ENCODE data around the gene MUC22. TPM values are rescaled to one million over a fixed set of nuclear protein-coding genes. Genes with fewer than 3 reads are reported as not detected.

Gene MUC22
- total RNA-seq, 1 donor from 2014 or later, result not detected

DNA sequence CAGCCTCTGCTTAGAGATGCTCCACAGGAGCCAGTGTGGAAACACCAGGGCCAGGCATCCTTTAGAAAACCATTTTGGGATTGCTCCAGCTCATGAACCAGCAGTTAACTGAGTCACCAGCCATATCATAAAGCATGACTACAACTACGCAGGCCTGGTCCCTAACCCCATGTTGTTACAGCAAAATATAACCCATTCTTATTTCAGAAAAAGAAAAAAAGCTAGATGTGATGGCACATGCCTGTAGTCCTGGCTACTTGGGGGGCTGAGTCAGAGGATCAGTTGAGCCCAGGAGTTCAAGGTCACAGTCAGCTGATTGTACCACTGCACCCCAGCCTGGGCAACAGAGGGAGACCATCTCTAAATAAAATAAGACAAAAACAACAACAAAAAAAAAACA lies 65.3 kb downstream of the MUC22 start:
- TF ChIP-seq CTCF (IDR thresholded peaks at IDR 0.05), result no peak
- DNase-seq, result no peak
- Histone ChIP-seq H3K4me3 (no peak overlapping the region), H3K27ac (no peak overlapping the region), H3K9me3 (no peaks in the 10 kb centered on the region), H3K4me1 (peaks cover 13% of the 10 kb centered on the region), H3K36me3 (no peaks in the 10 kb centered on the region), H3K27me3 (no peaks in the 10 kb centered on the region)
- intact Hi-C loops (cut with DNase I), result loop anchor here (10.0 kb wide), 1 partner anchor 161 kb away; the partner anchor contains the start of gene VARS2
- no peak for ATAC-seq

GRCh38 chr6:31076611-31077010 lies 66.3 kb downstream of the MUC22 start:
- TF ChIP-seq CTCF (IDR thresholded peaks at IDR 0.05), result no peak
- DNase-seq, result no peak
- ATAC-seq, result no peak
- H3K4me1 ChIP-seq, result peaks cover 13% of the 10 kb centered on the region
- intact Hi-C loops (cut with DNase I), result loop anchor here (10.0 kb wide), 1 partner anchor 162 kb away; the partner anchor contains the start of gene VARS2
- H3K36me3 ChIP-seq, result no peaks in the 10 kb centered on the region
- no peak overlapping the region for H3K27ac ChIP-seq
- no peaks in the 10 kb centered on the region for H3K27me3 ChIP-seq
- no peaks in the 10 kb centered on the region for H3K9me3 ChIP-seq
- H3K4me3 ChIP-seq, result no peak overlapping the region

GRCh38 chr6:31079656-31080261 lies 69.5 kb downstream of the MUC22 start:
- peak; percentile 66 for DNase-seq
- no peaks in the 10 kb centered on the region for H3K36me3 ChIP-seq
- peak overlapping the region; percentile 3 for H3K4me3 ChIP-seq
- peaks cover 5% of the 10 kb centered on the region for H3K4me1 ChIP-seq
- TF ChIP-seq CTCF (IDR thresholded peaks at IDR 0.05), result peak; percentile 85
- no peaks in the 10 kb centered on the region for H3K9me3 ChIP-seq
- no peaks in the 10 kb centered on the region for H3K27me3 ChIP-seq
- peak; percentile 89 for ATAC-seq
- H3K27ac ChIP-seq, result no peak overlapping the region
- intact Hi-C loops (cut with DNase I), result loop anchor here (10.0 kb wide), 1 partner anchor 165 kb away; the partner anchor contains the start of gene VARS2

DNA sequence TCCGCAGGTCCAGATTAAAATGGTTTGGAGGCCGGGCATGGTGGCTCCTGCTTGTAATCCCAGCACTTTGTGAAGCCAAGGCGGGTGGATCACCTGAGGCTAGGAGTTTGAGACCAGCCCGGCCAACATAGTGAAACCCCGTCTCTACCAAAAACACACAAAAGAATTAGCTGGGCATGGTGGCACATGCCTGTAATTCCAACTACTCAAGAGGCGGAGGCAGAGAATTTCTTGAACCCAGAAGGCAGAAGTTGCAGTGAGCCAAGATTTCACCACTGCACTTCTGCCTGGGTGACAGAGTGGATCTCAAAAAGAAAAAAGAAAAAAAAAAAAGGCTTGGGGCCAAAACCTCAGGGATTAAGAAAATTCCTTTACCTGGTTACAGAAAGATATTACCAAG lies 71.6 kb downstream of the MUC22 start:
- TF ChIP-seq CTCF (IDR thresholded peaks at IDR 0.05), result no peak
- intact Hi-C loops (cut with DNase I), result no loop called here
- ATAC-seq, result no peak

GRCh38 chr6:31083742-31084354 lies 73.6 kb downstream of the MUC22 start:
- ATAC-seq (peak; percentile 66), DNase-seq (no peak)
- Histone ChIP-seq H3K36me3 (no peaks in the 10 kb centered on the region), H3K4me3 (no peak overlapping the region), H3K4me1 (peaks cover 14% of the 10 kb centered on the region), H3K27me3 (peaks cover 9% of the 10 kb centered on the region), H3K9me3 (no peaks in the 10 kb centered on the region), H3K27ac (no peak overlapping the region)
- intact Hi-C loops (cut with DNase I), result no loop called here
- peak; percentile 45 for TF ChIP-seq CTCF (IDR thresholded peaks at IDR 0.05)

More for the DNA sequence above, 71.6 kb downstream of the MUC22 start:
- H3K27ac ChIP-seq, result no peak overlapping the region
- no peaks in the 10 kb centered on the region for H3K9me3 ChIP-seq
- DNase-seq, result no peak
- H3K27me3 ChIP-seq, result peaks cover 9% of the 10 kb centered on the region
- no peaks in the 10 kb centered on the region for H3K36me3 ChIP-seq
- H3K4me3 ChIP-seq, result no peak overlapping the region
- H3K4me1 ChIP-seq, result peaks cover 7% of the 10 kb centered on the region

Other genes with a start within 250 kb of the MUC22 start
- 102 TPM for gene DDR1, start 126.0 kb upstream of the MUC22 start, total RNA-seq
- gene GTF2H4, start 102.3 kb upstream of the MUC22 start, total RNA-seq, result 44.6 TPM
- gene VARS2, start 96.2 kb upstream of the MUC22 start, total RNA-seq, result 28.7 TPM
- 369 TPM for gene SFTA2, start 78.3 kb upstream of the MUC22 start, total RNA-seq
- 4.6 TPM for gene MUCL3, start 69.5 kb upstream of the MUC22 start, total RNA-seq
- 1.1 TPM for gene MUC21, start 26.8 kb upstream of the MUC22 start, total RNA-seq
- gene C6orf15, start 102.1 kb downstream of the MUC22 start, total RNA-seq, result not detected
- gene PSORS1C1, start 104.3 kb downstream of the MUC22 start, total RNA-seq, result 8.2 TPM
- gene CDSN, start 110.0 kb downstream of the MUC22 start, total RNA-seq, result not detected
- not detected for gene PSORS1C2, start 128.6 kb downstream of the MUC22 start, total RNA-seq
- 12.5 TPM for gene CCHCR1, start 147.3 kb downstream of the MUC22 start, total RNA-seq
- gene TCF19, start 148.1 kb downstream of the MUC22 start, total RNA-seq, result 4.5 TPM
- gene POU5F1, start 160.2 kb downstream of the MUC22 start, total RNA-seq, result 2.8 TPM

Measured in upper lobe of right lung (tissue), 1 donor.